Smooth muscle cell (in vitro differentiated cells): Measurements from ENCODE around the gene ITGB6. TPM values are rescaled to one million over a fixed set of nuclear protein-coding genes. Genes with fewer than 3 reads are reported as not detected.

Experiments
- DNase-seq: peaks from one replicate; lab custom pipeline; 2025; ENCODE audit not compliant: unreplicated experiment; lab: John Stamatoyannopoulos, UW
- H2AFZ ChIP-seq: fragments of 200-600 bp; sonication (generic); 2 replicates; pipeline ENCODE4 v1.6.0; 2016; ENCODE audit warnings: antibody characterized with exemption, low read depth, mild to moderate bottlenecking
- H3F3A ChIP-seq: fragments of 200-600 bp; sonication (generic); 2 replicates; pipeline ENCODE4 v1.6.0; 2017; ENCODE audit warnings: antibody characterized with exemption, low read depth
- H3K27ac ChIP-seq: fragments of 200-600 bp; sonication (generic); 2 replicates; pipeline ENCODE4 v1.5.1; 2016; ENCODE audit warnings: low read depth, mild to moderate bottlenecking
- H3K27me3 ChIP-seq: fragments of 200-600 bp; sonication (generic); 2 replicates; pipeline ENCODE4 v1.6.1; 2016; ENCODE audit warnings: low read depth, mild to moderate bottlenecking
- H3K36me3 ChIP-seq: fragments of 200-600 bp; sonication (generic); 2 replicates; pipeline ENCODE4 v1.5.1; 2016; ENCODE audit warnings: low read depth
- H3K4me1 ChIP-seq: fragments of 200-600 bp; sonication (generic); 2 replicates; pipeline ENCODE4 v1.5.1; 2016; ENCODE audit warnings: low read depth
- H3K4me2 ChIP-seq: fragments of 200-600 bp; sonication (generic); 2 replicates; pipeline ENCODE4 v1.6.0; 2016; ENCODE audit warnings: mild to moderate bottlenecking
- H3K4me3 ChIP-seq: fragments of 200-600 bp; sonication (generic); 2 replicates; pipeline ENCODE4 v1.5.1; 2016; ENCODE audit warnings: mild to moderate bottlenecking
- H3K79me2 ChIP-seq: fragments of 200-600 bp; sonication (generic); 2 replicates; pipeline ENCODE4 v1.6.0; 2016; ENCODE audit warnings: low read depth, mild to moderate bottlenecking
- H3K9ac ChIP-seq: fragments of 200-600 bp; sonication (generic); 2 replicates; pipeline ENCODE4 v1.6.0; 2016; ENCODE audit warnings: low read depth
- H3K9me3 ChIP-seq: fragments of 200-600 bp; sonication (generic); replicated peaks from 2 replicates; pipeline ENCODE4 v1.5.1; 2016; ENCODE audit warnings: low read depth
- H4K20me1 ChIP-seq: fragments of 200-600 bp; sonication (generic); 2 replicates; pipeline ENCODE4 v1.6.0; 2016; ENCODE audit warnings: low read depth
- CTCF ChIP-seq: fragments of 200-600 bp; sonication (generic); IDR thresholded peaks from 2 replicates; pipeline ENCODE4 v1.5.1; 2017; ENCODE audit warnings: borderline replicate concordance, mild to moderate bottlenecking, antibody characterized with exemption; ENCODE audit not compliant: insufficient read depth, poor library complexity, severe bottlenecking
- WGBS: methylation state at CpG from one replicate; pipeline ENCODE4 v1.1.7; 2016; ENCODE audit warnings: low lambda C conversion rate; 5-methylcytosine and 5-hydroxymethylcytosine counted together
- polyA plus RNA-seq: library from polyadenylated mRNA; unstranded; fragments of >200 nt; fragmentation: Nextera tagmentation; extraction: Ambion mirVana; gene quantifications from 2 replicates; pipeline ENCODE4 v1.2.1, GENCODE V29; 2016
- total RNA-seq: library from RNA; depleted of rRNA; stranded (reverse); fragments of >200 nt; gene quantifications from 2 replicates; pipeline ENCODE4 v1.2.3, GENCODE V29; 2014

The ITGB6 gene
- total and polyA plus RNA-seq, 2 experiments from 2014 or later, result 15.2 to 181 TPM

DNA sequence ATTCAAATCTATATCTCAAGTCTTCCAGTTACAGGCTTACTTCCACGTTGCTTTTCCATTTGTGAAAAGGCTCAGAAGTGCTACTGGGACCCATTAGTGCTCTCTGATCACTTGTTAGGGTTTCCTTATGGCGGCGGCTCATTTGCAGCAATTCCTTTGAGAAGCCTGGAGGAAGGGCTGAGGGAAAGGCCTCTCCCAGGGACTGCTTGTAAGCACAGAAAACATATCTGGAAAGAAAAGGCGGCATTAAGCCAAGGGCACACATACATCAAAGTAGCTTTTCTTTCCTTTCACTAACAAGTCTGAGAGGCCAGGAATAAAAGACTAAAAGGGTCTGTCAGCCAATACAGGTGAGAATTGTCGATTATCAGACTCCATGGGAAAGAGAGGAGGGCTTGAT lies 39.4 kb upstream of the ITGB6 start:
- Histone ChIP-seq H3K4me2 (no peak overlapping the region), H3K27me3 (no peaks in the 10 kb centered on the region), H2AFZ (no peak overlapping the region), H3K79me2 (no peaks in the 10 kb centered on the region), H3K9me3 (no peaks in the 10 kb centered on the region), H3K4me3 (no peak overlapping the region), H3K27ac (no peak overlapping the region), H4K20me1 (no peaks in the 10 kb centered on the region), H3K36me3 (no peaks in the 10 kb centered on the region), H3K9ac (no peak overlapping the region), H3K4me1 (peaks cover 17% of the 10 kb centered on the region), H3F3A (peaks cover 4% of the 10 kb centered on the region)
- no peak for DNase-seq
- WGBS, result 78% methylated on average over 5 of the region's 5 CpGs
- TF ChIP-seq CTCF, result no peak

DNA sequence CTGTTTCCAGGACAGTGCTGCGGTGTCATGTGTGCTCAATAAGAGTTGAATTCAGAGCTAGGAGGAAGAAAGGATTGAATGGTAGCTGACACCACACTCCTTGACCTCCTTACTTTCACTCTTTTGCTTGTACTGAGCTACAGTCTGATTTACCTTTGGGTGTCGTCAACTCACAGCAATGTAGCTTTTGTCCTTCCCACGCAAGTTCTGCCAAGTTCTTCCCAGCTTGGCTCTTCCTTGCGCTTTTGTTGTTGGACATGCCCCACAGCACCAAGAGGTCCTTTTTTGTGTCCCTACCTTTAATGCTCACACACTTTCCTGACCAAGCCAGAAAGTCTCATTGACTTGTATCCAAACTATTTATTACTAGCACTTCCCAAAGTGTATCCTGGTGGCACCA lies 38.3 kb upstream of the ITGB6 start:
- Histone ChIP-seq H2AFZ (no peak overlapping the region), H3K4me3 (no peak overlapping the region)
- TF ChIP-seq CTCF, result no peak

DNA sequence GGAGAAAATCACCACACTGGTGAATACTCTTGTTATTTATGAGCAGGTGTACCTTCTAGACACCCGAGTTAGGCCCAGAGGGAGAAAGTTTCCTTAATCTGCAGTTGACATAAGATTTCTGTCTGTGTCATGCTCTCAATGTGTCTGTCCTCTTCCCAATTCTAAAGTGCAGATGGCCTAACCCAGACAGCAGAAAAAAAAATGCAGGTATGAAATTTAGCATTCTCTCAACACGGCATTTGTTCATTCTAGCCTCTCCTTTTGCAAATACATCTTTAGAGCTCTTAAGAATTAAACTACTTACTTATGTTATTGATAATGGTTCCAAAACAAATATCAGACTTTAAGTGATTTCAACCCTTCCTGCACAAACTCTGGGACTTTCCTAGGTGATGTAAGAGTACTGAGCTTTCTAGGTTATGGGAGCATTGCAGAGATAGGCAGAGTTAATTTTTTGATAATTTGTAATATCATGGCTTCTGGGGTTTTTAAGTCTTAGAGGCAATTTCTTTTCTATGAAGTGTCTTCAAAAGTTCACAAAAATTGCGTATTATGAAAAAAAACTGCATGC lies 32.9 kb upstream of the ITGB6 start:
- WGBS, result 95% methylated on average over 3 of the region's 3 CpGs
- TF ChIP-seq CTCF, result no peak
- no peaks in the 10 kb centered on the region for H3K36me3 ChIP-seq
- no peak overlapping the region for H3K27ac ChIP-seq
- no peak overlapping the region for H3K4me3 ChIP-seq
- no peaks in the 10 kb centered on the region for H3K79me2 ChIP-seq
- H4K20me1 ChIP-seq, result no peaks in the 10 kb centered on the region
- H3K9me3 ChIP-seq, result no peaks in the 10 kb centered on the region
- H3K27me3 ChIP-seq, result no peaks in the 10 kb centered on the region
- H3K9ac ChIP-seq, result no peak overlapping the region
- H3F3A ChIP-seq, result peaks cover 11% of the 10 kb centered on the region
- H3K4me2 ChIP-seq, result no peak overlapping the region
- DNase-seq, result no peak
- H2AFZ ChIP-seq, result no peak overlapping the region
- H3K4me1 ChIP-seq, result peaks cover 12% of the 10 kb centered on the region

More for the DNA sequence above, 38.3 kb upstream of the ITGB6 start:
- H3K36me3 ChIP-seq, result no peaks in the 10 kb centered on the region
- no peaks in the 10 kb centered on the region for H3K9me3 ChIP-seq
- H3K79me2 ChIP-seq, result no peaks in the 10 kb centered on the region
- no peaks in the 10 kb centered on the region for H3K27me3 ChIP-seq
- no peak overlapping the region for H3K9ac ChIP-seq
- peaks cover 14% of the 10 kb centered on the region for H3K4me1 ChIP-seq
- H3K4me2 ChIP-seq, result no peak overlapping the region
- no peak overlapping the region for H3K27ac ChIP-seq
- WGBS, result 100% methylated on average over 4 of the region's 4 CpGs
- H4K20me1 ChIP-seq, result no peaks in the 10 kb centered on the region
- DNase-seq, result no peak
- peaks cover 4% of the 10 kb centered on the region for H3F3A ChIP-seq

- DNase-seq, result no peak
- no peaks in the 10 kb centered on the region for H3K36me3 ChIP-seq
- peak overlapping the region; percentile 97 for H3K27ac ChIP-seq
- peaks cover 26% of the 10 kb centered on the region for H3K4me1 ChIP-seq
- WGBS, result 44% methylated on average over 1 of the region's 1 CpG
- H3F3A ChIP-seq, result peaks cover 33% of the 10 kb centered on the region
- no peaks in the 10 kb centered on the region for H3K9me3 ChIP-seq
- no peaks in the 10 kb centered on the region for H3K27me3 ChIP-seq
- H3K4me2 ChIP-seq, result peak overlapping the region; percentile 71
- peak overlapping the region; percentile 85 for H3K9ac ChIP-seq
- no peaks in the 10 kb centered on the region for H4K20me1 ChIP-seq
- no peak overlapping the region for H3K4me3 ChIP-seq
- no peak overlapping the region for H2AFZ ChIP-seq
- no peak for TF ChIP-seq CTCF
- H3K79me2 ChIP-seq, result no peaks in the 10 kb centered on the region
These were observed 29.5 kb upstream of the ITGB6 start for GRCh38 chr2:160229591-160229990.
